C4-2B (cell line): ENCODE results near the gene IFITM5.
"Not testable (repeated sequence)": the region's sequence is repeated elsewhere in the genome, so short reads cannot be mapped to it uniquely, and the experiment has no call there.

ENCODE experiments used
- H3K27ac ChIP-seq: fragments of 450-650 bp; 2 replicates; pipeline ENCODE4 v1.5.1; 2017
- ZFX ChIP-seq: fragments of 450-650 bp; IDR thresholded peaks from 2 replicates; pipeline ENCODE4 v1.6.1; 2017
- TF ChIP-seq, protein P1 (sequence below): fragments of 450-650 bp; conservative IDR thresholded peaks from 2 replicates; pipeline ENCODE4 v1.5.1; 2017; ENCODE audit warnings: mild to moderate bottlenecking

Gene IFITM5

DNA sequence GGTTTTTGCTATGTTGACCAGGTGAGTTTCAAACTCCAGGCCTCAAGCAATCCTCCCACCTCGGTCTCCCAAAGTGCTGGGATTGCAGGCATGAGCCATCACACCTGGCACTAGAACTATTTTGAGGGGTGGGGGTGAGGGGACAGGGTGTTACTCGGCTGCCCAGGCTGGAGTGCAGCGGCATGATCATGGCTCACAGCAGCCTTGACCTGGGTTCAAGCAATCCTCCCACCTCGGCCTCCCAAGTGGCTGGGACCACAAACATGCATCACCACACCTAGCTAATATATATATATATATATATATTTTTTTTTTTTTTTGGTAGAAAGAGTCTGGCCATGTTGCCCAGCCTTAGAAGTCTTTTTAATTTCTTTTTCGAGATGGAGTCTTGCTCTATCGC lies 38.4 kb upstream of the IFITM5 start:
- H3K27ac ChIP-seq = no peak overlapping the region
- TF ChIP-seq ZFX = no peak
- TF ChIP-seq, protein P1, sequence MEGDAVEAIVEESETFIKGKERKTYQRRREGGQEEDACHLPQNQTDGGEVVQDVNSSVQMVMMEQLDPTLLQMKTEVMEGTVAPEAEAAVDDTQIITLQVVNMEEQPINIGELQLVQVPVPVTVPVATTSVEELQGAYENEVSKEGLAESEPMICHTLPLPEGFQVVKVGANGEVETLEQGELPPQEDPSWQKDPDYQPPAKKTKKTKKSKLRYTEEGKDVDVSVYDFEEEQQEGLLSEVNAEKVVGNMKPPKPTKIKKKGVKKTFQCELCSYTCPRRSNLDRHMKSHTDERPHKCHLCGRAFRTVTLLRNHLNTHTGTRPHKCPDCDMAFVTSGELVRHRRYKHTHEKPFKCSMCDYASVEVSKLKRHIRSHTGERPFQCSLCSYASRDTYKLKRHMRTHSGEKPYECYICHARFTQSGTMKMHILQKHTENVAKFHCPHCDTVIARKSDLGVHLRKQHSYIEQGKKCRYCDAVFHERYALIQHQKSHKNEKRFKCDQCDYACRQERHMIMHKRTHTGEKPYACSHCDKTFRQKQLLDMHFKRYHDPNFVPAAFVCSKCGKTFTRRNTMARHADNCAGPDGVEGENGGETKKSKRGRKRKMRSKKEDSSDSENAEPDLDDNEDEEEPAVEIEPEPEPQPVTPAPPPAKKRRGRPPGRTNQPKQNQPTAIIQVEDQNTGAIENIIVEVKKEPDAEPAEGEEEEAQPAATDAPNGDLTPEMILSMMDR = no peak

DNA sequence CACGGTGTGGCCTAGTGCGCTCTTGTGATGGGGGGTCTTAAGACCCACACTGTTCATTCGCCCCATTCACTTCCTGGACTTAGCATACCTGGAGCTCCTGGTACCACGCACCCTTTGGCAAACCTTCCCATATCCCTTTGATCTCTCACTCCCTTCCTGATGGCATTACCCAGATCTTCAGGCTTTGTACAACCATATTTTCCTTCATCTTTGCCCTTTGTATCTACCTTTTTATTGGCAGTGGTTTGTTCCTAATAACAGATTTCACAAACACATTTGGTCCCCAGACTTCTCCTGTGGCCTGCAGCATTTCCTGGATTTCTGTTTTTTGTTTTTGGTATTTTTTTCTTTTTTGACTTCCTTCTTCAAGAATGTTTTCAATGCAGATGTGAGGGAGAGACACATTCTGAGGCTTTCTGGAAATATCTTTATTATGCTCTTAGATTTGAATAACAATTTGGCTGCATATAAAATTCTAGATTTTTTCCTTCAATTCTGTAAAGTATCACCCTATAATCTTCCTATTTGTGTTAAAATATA lies 37.4 kb upstream of the IFITM5 start:
- no peak overlapping the region for H3K27ac ChIP-seq
- TF ChIP-seq, protein P1 = no peak
- no peak for TF ChIP-seq ZFX

DNA sequence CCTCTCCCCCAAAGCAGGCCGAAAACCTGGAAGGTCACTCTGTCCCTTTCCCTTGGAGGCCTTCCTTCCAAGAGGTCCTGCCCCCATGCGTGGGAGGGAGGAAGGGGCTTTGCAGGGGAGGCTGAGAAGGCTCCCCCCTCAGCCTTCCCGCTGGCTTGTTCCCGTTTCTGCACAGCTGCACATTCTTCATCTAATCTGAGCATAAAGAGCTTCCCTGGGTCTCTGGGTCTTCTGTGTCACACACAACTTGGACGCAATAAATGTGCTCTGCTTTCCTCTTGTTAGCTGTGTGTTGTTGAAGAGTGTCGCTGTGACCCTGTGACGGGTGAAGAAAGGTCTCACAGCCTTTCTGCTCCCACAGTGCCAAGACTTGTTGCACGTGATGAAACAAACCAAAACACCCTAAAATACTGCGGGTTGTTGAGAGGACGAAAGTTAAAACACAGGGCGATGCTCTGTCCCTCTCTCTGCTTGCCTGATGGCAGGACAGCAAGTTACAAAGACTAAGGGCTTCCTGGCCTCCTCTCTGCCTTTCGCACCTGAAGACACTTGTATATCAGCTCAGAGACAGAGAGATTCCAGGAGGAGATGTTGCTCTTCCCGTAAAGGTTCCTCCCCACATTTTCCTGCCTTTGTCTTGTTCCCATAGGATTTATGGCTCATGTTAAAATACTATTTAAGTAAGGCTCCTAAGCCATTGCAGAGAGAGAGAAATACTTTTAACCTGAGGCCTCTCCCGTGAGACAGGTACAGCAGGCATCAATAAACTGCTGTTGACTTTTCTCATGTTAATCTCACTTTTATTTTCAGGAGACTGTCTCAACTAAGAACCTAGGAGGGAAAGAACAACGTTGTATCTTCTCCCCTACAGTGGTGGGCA lies 36.7 kb upstream of the IFITM5 start:
- H3K27ac ChIP-seq = no peak overlapping the region
- TF ChIP-seq, protein P1 = no peak
- TF ChIP-seq ZFX = no peak

DNA sequence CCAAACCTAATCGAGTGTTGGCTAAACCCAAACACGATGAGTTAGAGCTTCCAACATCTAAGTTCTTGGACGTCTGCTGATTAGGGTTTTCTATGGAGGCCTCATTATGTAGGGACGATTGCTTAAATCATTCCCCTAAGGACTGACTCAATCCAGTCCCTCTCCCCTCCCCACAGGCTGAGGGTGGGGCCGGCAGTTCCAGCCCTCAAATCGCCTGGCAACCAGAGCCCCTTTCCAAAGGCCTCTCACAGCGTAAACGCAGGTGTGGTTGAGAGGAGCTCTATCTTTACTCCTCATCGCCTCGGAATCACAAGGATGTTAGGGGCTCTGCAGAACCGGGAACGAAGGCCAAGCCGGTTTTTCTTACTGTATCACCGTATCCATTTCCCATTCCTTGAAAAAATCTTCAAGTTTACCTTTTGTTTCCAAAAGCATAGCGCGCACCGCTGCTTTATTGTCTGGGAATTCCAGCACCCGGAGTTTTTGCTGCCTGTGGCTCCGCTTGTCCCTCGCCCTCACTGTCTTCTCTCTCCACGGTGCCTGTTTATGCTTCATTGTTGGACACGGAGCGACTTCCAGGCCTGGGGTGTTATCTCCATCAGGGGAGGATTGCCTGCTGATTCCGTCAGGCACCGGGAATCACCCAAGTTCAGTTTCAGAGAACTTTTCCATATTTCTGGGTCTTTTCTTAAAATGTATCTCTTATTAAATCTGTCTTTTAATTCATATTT lies 35.1 kb upstream of the IFITM5 start:
- no peak overlapping the region for H3K27ac ChIP-seq
- no peak for TF ChIP-seq ZFX
- TF ChIP-seq, protein P1 = no peak

DNA sequence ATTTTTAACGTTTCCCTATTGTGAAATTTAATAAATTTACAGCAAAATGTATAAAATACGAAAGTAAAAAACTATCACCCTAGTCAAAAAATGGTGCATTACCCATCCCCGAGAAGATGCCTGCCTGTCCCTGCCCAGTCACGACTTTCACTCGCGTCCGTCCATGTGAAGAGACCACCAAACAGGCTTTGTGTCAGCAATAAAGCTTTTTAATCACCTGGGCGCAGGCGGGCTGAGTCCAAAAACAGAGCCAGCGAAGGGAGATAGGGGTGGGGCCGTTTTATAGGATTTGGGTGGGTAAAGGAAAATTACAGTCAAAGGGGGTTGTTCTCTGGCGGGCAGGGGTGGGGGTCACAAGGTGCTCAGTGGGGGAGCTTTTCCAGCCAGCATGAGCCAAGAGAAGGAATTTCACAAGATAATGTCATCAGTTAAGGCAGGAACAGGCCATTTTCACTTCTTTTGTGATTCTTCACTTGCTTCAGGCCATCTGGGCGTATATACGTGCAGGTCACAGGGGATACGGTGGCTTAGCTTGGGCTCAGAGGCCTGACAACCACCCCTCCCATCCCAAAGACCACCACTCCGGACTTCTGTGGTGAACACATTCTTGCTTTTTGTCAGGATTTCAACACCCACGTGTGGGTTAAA lies 34.4 kb upstream of the IFITM5 start:
- not testable (repeated sequence) for H3K27ac ChIP-seq

DNA sequence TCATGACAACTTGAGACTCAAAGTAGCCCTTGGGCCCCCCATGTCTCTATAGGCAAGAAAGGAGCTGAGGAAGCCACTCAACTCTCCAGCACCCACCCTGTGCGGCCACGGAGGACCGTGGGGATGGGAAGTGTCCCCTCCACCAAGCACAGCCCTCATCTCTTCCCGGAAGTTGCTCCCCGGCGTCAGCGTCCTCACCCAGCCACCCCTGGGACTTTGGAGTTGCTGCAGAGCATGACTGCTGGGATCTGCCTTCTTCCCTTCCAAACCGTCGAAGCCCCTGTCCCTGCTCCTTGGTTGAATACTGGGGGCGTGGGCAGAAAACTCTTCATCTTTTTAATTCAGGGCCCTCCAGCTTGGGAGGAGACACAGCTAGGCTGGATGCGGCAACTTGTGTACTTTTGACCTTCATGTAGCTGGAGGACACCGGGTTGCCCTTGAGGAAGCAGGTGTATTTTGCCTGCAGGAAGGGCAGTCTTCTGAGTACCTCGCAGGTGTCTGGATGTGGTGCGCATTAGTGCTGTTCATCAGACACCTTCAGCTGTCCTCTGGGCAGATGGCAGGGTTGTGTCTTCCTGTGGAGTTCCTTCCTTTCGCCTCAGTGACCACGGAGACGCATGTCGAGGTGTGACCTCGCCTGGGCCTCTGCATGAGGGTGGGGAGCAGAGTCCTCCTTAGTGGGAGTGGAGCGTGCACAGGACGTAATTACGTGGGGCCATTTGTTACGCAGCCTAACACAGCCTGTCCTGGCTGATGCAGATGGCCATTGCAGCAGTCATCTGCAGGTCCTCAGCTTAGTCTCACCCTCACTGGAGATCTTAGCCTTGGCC lies 33.5 kb upstream of the IFITM5 start:
- no peak for TF ChIP-seq ZFX
- TF ChIP-seq, protein P1 = no peak
- H3K27ac ChIP-seq = no peak overlapping the region
